ENCODE measurements around the gene SOX18. TPM values are rescaled to one million over a fixed set of nuclear protein-coding genes. Genes with fewer than 3 reads are reported as not detected.

SOX18 gene
- total and polyA plus RNA-seq, 2 of the 8 experiments (the other 6 are each of a cell fraction or from before 2014, with no cell fraction given), result 0.09 TPM; not detected in 1

- no peak overlapping the region for H3K4ac ChIP-seq (replicated peaks; ENCODE audit: insufficient read length, low read depth, low read length)
- WGBS, 2 experiments (ENCODE audit: extremely low coverage in 1 of 2, insufficient coverage in 1 of 2, insufficient read length in 1 of 2, insufficient replicate concordance in 2 of 2, low coverage in 1 of 2, low lambda C conversion rate in 2 of 2, missing lambda C conversion rate in 1 of 2), result 86% methylated on average over 14 of the region's 14 CpGs; no CpG with 5 or more reads in 1 of the 2 experiments
- H3K9ac ChIP-seq (replicated peaks in 1 of 4; ENCODE audit: extremely low read depth in 1 of 4, low read depth in 3 of 4, low read length in 3 of 4), result no peak overlapping the region
- peaks cover 0 to 8% of the 10 kb centered on the region in 2 experiments for H4K20me1 ChIP-seq (replicated peaks in 1 of 2; ENCODE audit: control insufficient read depth in 1 of 2, insufficient read depth in 2 of 2, low read length in 2 of 2)
- no peak overlapping the region for H2BK20ac ChIP-seq (ENCODE audit: low read length)
- no peaks in the 10 kb centered on the region for H3K27me3 ChIP-seq (replicated peaks in 1 of 4; ENCODE audit: control insufficient read depth in 3 of 4, extremely low read depth in 1 of 4, insufficient read depth in 3 of 4, low read length in 3 of 4)
- no peak overlapping the region for H3K4me2 ChIP-seq (ENCODE audit: insufficient read depth in 1 of 2, low read depth in 2 of 2, low read length in 2 of 2)
- H2BK15ac ChIP-seq (ENCODE audit: low read length), result no peak overlapping the region
- no peak overlapping the region for H3K18ac ChIP-seq (ENCODE audit: extremely low read depth, low read length)
- no peaks in the 10 kb centered on the region for H3K23me2 ChIP-seq (ENCODE audit: low read depth, low read length)
- no peak for DNase-seq (ENCODE audit: low read depth in 1 of 2, low spot score in 2 of 2)
- ChIA-PET POLR2A (ENCODE audit: partially characterized antibody) (interaction anchor here (0.7 to 2.0 kb wide), 4 partner anchors 10 to 33 kb away, joined by 3 to 5 read pairs (median 4); partner anchors contain the start of gene TCEA2), CTCF (ENCODE audit: partially characterized antibody) (interaction anchor here (0.8 to 1.6 kb wide), 6 partner anchors 10 to 48 kb away, joined by 3 to 6 read pairs (median 4); no protein-coding TSS in a partner anchor)
- H4K5ac ChIP-seq (ENCODE audit: insufficient read length, low read depth, low read length), result no peak overlapping the region
- H2BK5ac ChIP-seq (ENCODE audit: low read depth, low read length), result no peak overlapping the region
- TF ChIP-seq JUND (IDR thresholded peaks at IDR 0.05; ENCODE audit: low read length), result no peak
- TF ChIP-seq BRCA1 (IDR thresholded peaks at IDR 0.05; ENCODE audit: low read depth, low read length), result no peak
- TF ChIP-seq SIRT6 (IDR thresholded peaks at IDR 0.05; ENCODE audit: low read length), result no peak
- TF ChIP-seq HDAC6 (IDR thresholded peaks at IDR 0.05; ENCODE audit: low read depth, low read length), result no peak
- no peak for TF ChIP-seq SRF (IDR thresholded peaks at IDR 0.05; ENCODE audit: low read depth, low read length)
- TF ChIP-seq SP1 (IDR thresholded peaks at IDR 0.05; ENCODE audit: low read depth, low read length), result no peak
- no peak for TF ChIP-seq KDM5A (IDR thresholded peaks at IDR 0.05; ENCODE audit: low read length)
- TF ChIP-seq CEBPB (IDR thresholded peaks at IDR 0.05; ENCODE audit: low read depth, low read length), result no peak
- TF ChIP-seq SP4 (IDR thresholded peaks at IDR 0.05; ENCODE audit: low read length), result no peak
- no peak for TF ChIP-seq EZH2 (IDR thresholded peaks at IDR 0.05; ENCODE audit: low read depth, low read length, severe bottlenecking)
- no peak overlapping the region; the same call in 1 of the 2 replicates for H3K27ac ChIP-seq (ENCODE audit: low read depth, low read length)
- H2BK120ac ChIP-seq (replicated peaks; ENCODE audit: low read depth, low read length), result no peak overlapping the region
- H4K91ac ChIP-seq (replicated peaks; ENCODE audit: insufficient read length, low read length), result no peak overlapping the region
- H3K23ac ChIP-seq (ENCODE audit: insufficient read length), result no peak overlapping the region
- H2BK12ac ChIP-seq (ENCODE audit: low read depth, low read length), result no peak overlapping the region
- no peaks in the 10 kb centered on the region for H3K9me3 ChIP-seq (ENCODE audit: insufficient read depth in 2 of 2, low read depth in 1 of 2, low read length in 1 of 2)
- no peak overlapping the region for H2AK5ac ChIP-seq (ENCODE audit: low read depth, low read length)
- no peak for FAIRE-seq
- peaks cover 0 to 8% (median 3%) of the 10 kb centered on the region in 4 experiments; a peak in 3 of 8 replicates for H3K36me3 ChIP-seq (ENCODE audit: control insufficient read depth in 2 of 4, insufficient read depth in 4 of 4, low read length in 3 of 4)
- no peak overlapping the region for H3K56ac ChIP-seq (replicated peaks; ENCODE audit: insufficient read length, low read depth, low read length)
- H3K4me3 ChIP-seq (ENCODE audit: extremely low read depth in 1 of 4, insufficient read depth in 2 of 4, low read depth in 3 of 4, low read length in 4 of 4), result no peak overlapping the region
- 0 out of 2 replicates have a peak, but pooled peaks cover 3% of the 10 kb centered on the region for H3K79me1 ChIP-seq (ENCODE audit: low read depth, low read length)
- peaks cover 0 to 10% (median under 1%) of the 10 kb centered on the region in 4 experiments; a peak in 2 of 7 replicates for H3K4me1 ChIP-seq (replicated peaks in 1 of 4; ENCODE audit: control insufficient read depth in 3 of 4, insufficient read depth in 4 of 4, low read length in 3 of 4)
- no peak overlapping the region for H2AFZ ChIP-seq (ENCODE audit: low read length)
- H4K8ac ChIP-seq (ENCODE audit: extremely low read depth, insufficient read depth, low read length), result no peak overlapping the region
- H3K14ac ChIP-seq (ENCODE audit: insufficient read length), result no peak overlapping the region
- H3K79me2 ChIP-seq (ENCODE audit: control insufficient read depth in 1 of 2, insufficient read depth in 2 of 2, low read length in 2 of 2), result no peaks in the 10 kb centered on the region
Measured at GRCh38 chr20:64072498-64073063, 23.1 kb upstream of the SOX18 start.

All from H1 (cell line).